Hair follicular keratinocyte (primary cell): ENCODE measurements around the gene NFE2. TPM values are rescaled to one million over a fixed set of nuclear protein-coding genes. Genes with fewer than 3 reads are reported as not detected.

Experiments used
- total RNA-seq: library from RNA; depleted of rRNA; stranded (reverse); fragments of >200 nt; gene quantifications from 2 replicates; pipeline ENCODE4 v1.2.3, GENCODE V29; 2015

Gene NFE2
- total RNA-seq: not detected in 2 replicates

DNA sequence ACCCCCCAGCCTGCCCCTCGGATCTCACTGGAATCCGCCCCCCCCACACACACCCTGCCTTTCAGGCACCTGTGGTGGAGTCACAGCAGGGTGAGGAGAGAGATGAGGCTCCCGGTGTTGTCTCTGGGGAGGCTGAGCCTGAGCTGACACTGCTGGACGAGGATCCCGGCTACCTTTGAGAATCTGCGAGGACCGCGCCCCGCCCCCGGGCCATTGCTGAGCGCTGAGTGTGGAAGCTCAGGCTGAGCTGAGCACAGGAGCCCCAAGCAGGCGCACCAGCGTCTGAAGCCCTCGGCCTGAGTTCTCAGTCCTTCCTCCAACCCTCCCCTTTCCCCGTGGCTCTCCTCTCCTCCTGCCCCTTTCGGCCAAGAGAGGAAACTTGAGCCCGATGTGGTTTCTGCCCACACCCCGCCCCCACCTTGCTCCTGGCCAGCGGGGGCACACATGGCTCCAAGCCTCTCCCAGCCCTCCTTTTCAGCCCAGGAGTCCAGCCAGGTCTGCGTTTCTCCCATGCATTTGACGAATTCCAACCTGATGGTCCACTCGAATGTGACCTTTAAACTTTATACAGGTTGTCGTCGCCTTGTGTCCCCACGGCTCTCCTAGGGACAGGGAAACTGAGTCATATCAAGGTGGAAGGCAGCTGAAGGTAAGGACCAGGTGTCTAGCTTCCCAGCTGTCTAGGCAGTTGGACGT lies at the start of gene NFE2:
Gene NFE2 (minus strand): TSS at position 284 of the 696 bp plus-strand sequence. CDS start 5,767 bp downstream, outside the sequence.

DNA sequence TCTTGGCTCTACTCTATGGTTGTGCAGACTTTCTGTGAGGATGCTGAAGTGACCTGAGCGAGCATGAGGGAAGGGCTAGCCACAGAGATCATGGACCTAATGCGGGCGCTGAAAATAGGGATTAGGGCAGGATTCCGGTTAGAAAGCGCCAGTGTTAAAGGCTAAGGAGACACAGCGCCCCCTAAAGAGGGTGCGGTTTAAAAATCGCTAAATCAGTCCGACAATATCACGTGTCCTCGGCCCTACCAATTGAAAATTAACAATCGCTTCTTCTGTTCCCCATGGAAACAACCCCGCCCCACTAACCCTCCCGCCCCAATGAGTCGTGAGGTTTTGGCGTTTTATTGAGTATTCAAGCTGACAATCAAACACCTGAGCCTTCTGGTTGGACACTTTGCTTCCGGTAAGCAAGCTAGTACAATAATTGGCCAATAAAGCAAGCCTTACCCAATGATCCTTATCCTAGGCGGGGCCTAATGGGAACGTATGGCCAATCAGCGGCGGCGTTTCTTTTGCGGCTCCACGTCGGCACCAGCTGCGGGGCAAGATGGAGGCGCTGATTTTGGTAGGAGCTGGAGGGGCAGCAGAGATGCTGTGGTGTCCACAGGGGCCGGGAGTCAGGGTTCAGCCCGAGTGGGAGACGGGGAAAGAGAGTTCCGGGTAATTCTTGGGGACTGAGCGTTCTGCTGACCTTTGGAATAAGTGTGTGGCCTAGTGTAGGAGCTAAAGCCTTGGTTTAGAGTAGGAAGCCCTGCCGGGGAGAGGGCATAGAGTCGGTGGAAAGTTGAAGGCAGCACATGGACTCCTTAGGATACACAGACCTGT lies 24.0 kb upstream of the NFE2 start, which contains the start of gene COPZ1:
Gene COPZ1 (plus strand): TSS at position 515 of the 825 bp plus-strand sequence. CDS start 33 bp downstream, at position 548.

DNA sequence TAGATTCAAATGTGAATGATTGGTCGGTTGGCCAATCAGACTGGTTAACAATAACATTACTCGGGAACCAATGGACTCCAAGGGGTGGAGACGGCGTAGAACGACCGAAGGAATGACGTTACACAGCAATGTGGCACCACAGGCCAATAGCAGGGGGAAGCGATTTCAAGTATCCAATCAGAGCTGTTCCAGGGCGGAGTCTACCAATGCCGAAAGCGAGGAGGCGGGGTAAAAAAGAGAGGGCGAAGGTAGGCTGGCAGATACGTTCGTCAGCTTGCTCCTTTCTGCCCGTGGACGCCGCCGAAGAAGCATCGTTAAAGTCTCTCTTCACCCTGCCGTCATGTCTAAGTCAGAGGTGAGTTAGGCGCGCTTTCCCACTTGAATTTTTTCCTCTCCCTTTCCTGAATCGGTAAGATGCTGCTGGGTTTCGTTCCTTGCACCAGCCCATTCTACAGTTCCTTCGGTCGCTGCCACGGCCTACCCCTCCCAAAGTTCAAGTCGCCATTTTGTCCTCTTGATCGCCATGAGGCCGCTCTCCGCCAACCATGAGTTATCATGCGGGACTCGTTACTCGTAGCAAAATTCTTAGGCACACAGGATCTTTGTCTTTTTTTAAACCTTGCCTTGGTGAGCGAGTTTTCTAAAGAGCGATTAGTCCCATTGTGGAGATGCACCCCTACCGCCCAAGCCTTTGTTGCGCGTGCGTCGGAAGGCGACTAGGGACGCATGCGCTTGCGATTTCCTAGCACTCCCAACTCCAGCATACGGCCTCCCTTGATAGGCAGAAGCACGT lies 20.2 kb downstream of the NFE2 start, which contains the start of gene HNRNPA1:
Gene HNRNPA1 (plus strand): TSS at position 259 of the 793 bp plus-strand sequence. CDS start 82 bp downstream, at position 341.

DNA sequence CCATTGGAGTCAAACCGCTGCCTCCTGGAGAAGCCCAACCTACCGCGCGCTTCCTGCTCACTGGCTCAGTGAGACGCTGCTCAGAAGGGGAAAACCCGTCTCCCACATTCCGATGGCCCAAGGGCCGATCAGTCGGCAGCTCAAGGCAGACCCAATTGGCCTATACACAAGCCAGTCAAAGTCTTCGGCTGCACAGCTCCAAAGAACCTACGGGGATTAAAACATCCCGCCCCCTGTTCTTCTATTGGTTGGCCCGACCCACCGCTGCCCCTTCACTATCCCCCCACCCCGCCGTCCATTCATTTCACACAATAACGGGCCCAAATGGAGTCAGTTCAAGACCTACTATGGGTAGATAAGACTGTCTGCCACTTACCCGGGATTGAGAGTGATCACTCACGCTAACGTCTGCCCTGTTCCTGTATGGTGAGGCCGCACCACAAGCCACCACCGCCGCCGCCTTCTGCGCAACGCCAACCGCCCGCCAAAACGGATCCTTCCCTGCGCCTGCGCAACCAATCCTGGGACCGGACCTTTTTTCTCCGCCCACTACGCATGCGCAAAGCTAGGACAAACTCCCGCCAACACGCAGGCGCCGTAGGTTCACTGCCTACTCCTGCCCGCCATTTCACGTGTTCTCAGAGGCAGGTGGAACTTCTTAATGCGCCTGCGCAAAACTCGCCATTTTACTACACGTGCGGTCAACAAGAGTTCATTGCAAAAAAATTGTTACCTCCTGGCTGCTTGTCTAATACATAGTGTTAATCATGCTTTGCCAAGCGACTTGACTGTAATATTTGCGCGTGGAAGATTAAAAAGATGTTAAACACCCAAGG lies 21.0 kb downstream of the NFE2 start, which contains the start of gene CBX5:
Gene CBX5 (minus strand): TSS at position 491 of the 836 bp plus-strand sequence. CDS start 22,472 bp downstream, outside the sequence.

Other genes starting within 250 kb of the NFE2 start
- gene HOXC4, start 247.2 kb downstream of the NFE2 start, total RNA-seq: 4.1 and 4.4 TPM in 2 replicates
- 69.3 and 72.3 TPM in 2 replicates for gene SMUG1, start 112.0 kb downstream of the NFE2 start, total RNA-seq
- gene CBX5, start 20.9 kb downstream of the NFE2 start, total RNA-seq: 25.7 and 28.0 TPM in 2 replicates
- gene HNRNPA1, start 20.3 kb downstream of the NFE2 start, total RNA-seq: 545 and 687 TPM in 2 replicates
- gene COPZ1, start 24.1 kb upstream of the NFE2 start, total RNA-seq: 115 and 130 TPM in 2 replicates
- 0.23 TPM in 1 of 2 replicates, not detected in the other for gene GPR84, start 63.5 kb upstream of the NFE2 start, total RNA-seq
- gene ZNF385A, start 83.7 kb upstream of the NFE2 start, total RNA-seq: 25.5 and 37.4 TPM in 2 replicates
- 186 and 267 TPM in 2 replicates for gene ITGA5, start 118.3 kb upstream of the NFE2 start, total RNA-seq
- gene GTSF1, start 172.6 kb upstream of the NFE2 start, total RNA-seq: not detected in 2 replicates
- gene NCKAP1L, start 196.7 kb upstream of the NFE2 start, total RNA-seq: not detected in 2 replicates
- gene PDE1B, start 248.6 kb upstream of the NFE2 start, total RNA-seq: not detected in 2 replicates